Measurements from ENCODE around the gene SOX9.

The SOX9 gene

GRCh38 chr17:72165192-72165866, 44.5 kb downstream of the SOX9 start:
- no peak for DNase-seq

GRCh38 chr17:72165867-72166439, 45.1 kb downstream of the SOX9 start:
- no peak for DNase-seq

GRCh38 chr17:72167593-72167992, 46.8 kb downstream of the SOX9 start:
- no peak for DNase-seq

GRCh38 chr17:72169823-72170222, 49.0 kb downstream of the SOX9 start:
- no peak for DNase-seq

GRCh38 chr17:72171703-72172667, 51.2 kb downstream of the SOX9 start:
- DNase-seq = no peak

GRCh38 chr17:72173499-72174116, 52.8 kb downstream of the SOX9 start:
- peak; percentile 82 for DNase-seq

- DNase-seq = no peak
Observed at GRCh38 chr17:72175263-72175662, 54.4 kb downstream of the SOX9 start.

Measured in NCI-H2081 treated with DMSO at 0.1 percent for 48 hours (cell line).